ENCODE results near the gene WRNIP1. TPM values are rescaled to one million over a fixed set of nuclear protein-coding genes. Genes with fewer than 3 reads are reported as not detected.

Gene WRNIP1
- total RNA-seq, 1 donor from 2014 or later, result 31.5 TPM

- Histone ChIP-seq H3K79me2 (ENCODE audit: insufficient read depth, low read length) (no peaks in the 10 kb centered on the region), H3K4me3 (ENCODE audit: insufficient read depth, low read depth, low read length) (no peak overlapping the region), H2AFZ (ENCODE audit: low read depth, low read length) (no peak overlapping the region), H3K9ac (ENCODE audit: low read length) (no peak overlapping the region), H3K9me3 (ENCODE audit: insufficient read depth, low read depth, low read length) (no peaks in the 10 kb centered on the region), H3K27me3 (ENCODE audit: insufficient read depth, low read length) (no peaks in the 10 kb centered on the region), H4K20me1 (ENCODE audit: insufficient read depth, low read length) (no peaks in the 10 kb centered on the region), H3K4me1 (ENCODE audit: insufficient read depth, low read length) (peaks cover 17% of the 10 kb centered on the region), H3K36me3 (ENCODE audit: insufficient read depth, low read length) (no peaks in the 10 kb centered on the region), H3K4me2 (ENCODE audit: low read length) (no peak overlapping the region), H3K27ac (ENCODE audit: low read depth, low read length) (no peak overlapping the region)
- no peaks in the 10 kb centered on the region for H3K27me3 Mint-ChIP-seq (ENCODE audit: low read depth, unreplicated experiment)
- no peaks in the 10 kb centered on the region for H3K36me3 Mint-ChIP-seq (ENCODE audit: low read depth, unreplicated experiment)
- no peak for TF ChIP-seq EZH2 (IDR thresholded peaks at IDR 0.05; ENCODE audit: insufficient read depth, low read length)
- TF ChIP-seq CTCF (IDR thresholded peaks at IDR 0.05; ENCODE audit: insufficient read depth, low read depth, low read length), result no peak
- no peak overlapping the region for H3K4me3 Mint-ChIP-seq (ENCODE audit: unreplicated experiment)
- no peak overlapping the region for H3K27ac Mint-ChIP-seq (ENCODE audit: unreplicated experiment)
- H3K4me1 Mint-ChIP-seq (ENCODE audit: low read depth, unreplicated experiment), result peaks cover 23% of the 10 kb centered on the region
- H3K9me3 Mint-ChIP-seq (ENCODE audit: unreplicated experiment), result no peaks in the 10 kb centered on the region
- DNase-seq (ENCODE audit: low read depth) (no peak), FAIRE-seq (no peak)
Measured at GRCh38 chr6:2821554-2821953, 56.4 kb downstream of the WRNIP1 start.

- no peaks in the 10 kb centered on the region for H3K27me3 ChIP-seq (ENCODE audit: insufficient read depth, low read length)
- H3K9me3 ChIP-seq (ENCODE audit: insufficient read depth, low read depth, low read length), result no peaks in the 10 kb centered on the region
- H3K27ac Mint-ChIP-seq (ENCODE audit: unreplicated experiment), result no peak overlapping the region
- no peak overlapping the region for H3K27ac ChIP-seq (ENCODE audit: low read depth, low read length)
- H3K4me2 ChIP-seq (ENCODE audit: low read length), result no peak overlapping the region
- H3K4me1 ChIP-seq (ENCODE audit: insufficient read depth, low read length), result peaks cover 12% of the 10 kb centered on the region
- H3K4me1 Mint-ChIP-seq (ENCODE audit: low read depth, unreplicated experiment), result peaks cover 13% of the 10 kb centered on the region
- no peak overlapping the region for H3K4me3 Mint-ChIP-seq (ENCODE audit: unreplicated experiment)
- no peak overlapping the region for H3K9ac ChIP-seq (ENCODE audit: low read length)
- H3K27me3 Mint-ChIP-seq (ENCODE audit: low read depth, unreplicated experiment), result no peaks in the 10 kb centered on the region
- TF ChIP-seq CTCF (IDR thresholded peaks at IDR 0.05; ENCODE audit: insufficient read depth, low read depth, low read length) (no peak), EZH2 (IDR thresholded peaks at IDR 0.05; ENCODE audit: insufficient read depth, low read length) (no peak)
- H2AFZ ChIP-seq (ENCODE audit: low read depth, low read length), result no peak overlapping the region
- DNase-seq (ENCODE audit: low read depth), result no peak
- H3K36me3 ChIP-seq (ENCODE audit: insufficient read depth, low read length), result no peaks in the 10 kb centered on the region
- no peak overlapping the region for H3K4me3 ChIP-seq (ENCODE audit: insufficient read depth, low read depth, low read length)
- FAIRE-seq, result no peak
- no peaks in the 10 kb centered on the region for H4K20me1 ChIP-seq (ENCODE audit: insufficient read depth, low read length)
- H3K9me3 Mint-ChIP-seq (ENCODE audit: unreplicated experiment), result no peaks in the 10 kb centered on the region
- no peaks in the 10 kb centered on the region for H3K36me3 Mint-ChIP-seq (ENCODE audit: low read depth, unreplicated experiment)
- no peaks in the 10 kb centered on the region for H3K79me2 ChIP-seq (ENCODE audit: insufficient read depth, low read length)
Measured at GRCh38 chr6:2823104-2823850, 58.1 kb downstream of the WRNIP1 start.

DNA sequence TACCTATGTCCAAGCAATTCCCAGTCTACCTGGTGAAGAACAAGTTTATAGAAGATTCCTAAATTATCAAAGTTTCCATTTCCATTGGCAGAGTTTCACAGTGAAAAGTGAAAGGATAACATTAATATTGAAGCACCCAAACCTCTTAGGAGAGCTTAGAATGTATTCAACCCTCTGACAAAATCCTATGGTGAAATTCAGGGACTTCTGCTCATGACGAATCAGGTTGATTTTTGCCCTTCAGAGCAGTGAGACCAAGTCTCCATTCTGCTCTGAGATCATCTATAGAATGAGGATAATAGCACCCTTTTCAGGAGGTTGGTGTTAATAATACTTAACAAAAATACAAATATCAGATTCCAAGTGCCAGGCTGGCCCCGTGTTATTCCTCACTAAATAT lies 60.9 kb downstream of the WRNIP1 start:
- H4K20me1 ChIP-seq (ENCODE audit: insufficient read depth, low read length), result no peaks in the 10 kb centered on the region
- H3K4me3 ChIP-seq (ENCODE audit: insufficient read depth, low read depth, low read length), result no peak overlapping the region
- no peak for FAIRE-seq
- no peak overlapping the region for H3K4me2 ChIP-seq (ENCODE audit: low read length)
- H3K9ac ChIP-seq (ENCODE audit: low read length), result no peak overlapping the region
- H3K27ac ChIP-seq (ENCODE audit: low read depth, low read length), result no peak overlapping the region
- H3K9me3 ChIP-seq (ENCODE audit: insufficient read depth, low read depth, low read length), result no peaks in the 10 kb centered on the region
- H2AFZ ChIP-seq (ENCODE audit: low read depth, low read length), result no peak overlapping the region
- peaks cover 4% of the 10 kb centered on the region for H3K4me1 ChIP-seq (ENCODE audit: insufficient read depth, low read length)
- H3K27ac Mint-ChIP-seq (ENCODE audit: unreplicated experiment), result no peak overlapping the region
- no peaks in the 10 kb centered on the region for H3K4me1 Mint-ChIP-seq (ENCODE audit: low read depth, unreplicated experiment)
- TF ChIP-seq CTCF (IDR thresholded peaks at IDR 0.05; ENCODE audit: insufficient read depth, low read depth, low read length) (no peak), EZH2 (IDR thresholded peaks at IDR 0.05; ENCODE audit: insufficient read depth, low read length) (no peak)
- no peaks in the 10 kb centered on the region for H3K27me3 Mint-ChIP-seq (ENCODE audit: low read depth, unreplicated experiment)
- H3K36me3 Mint-ChIP-seq (ENCODE audit: low read depth, unreplicated experiment), result no peaks in the 10 kb centered on the region
- no peaks in the 10 kb centered on the region for H3K36me3 ChIP-seq (ENCODE audit: insufficient read depth, low read length)
- no peak for DNase-seq (ENCODE audit: low read depth)
- no peaks in the 10 kb centered on the region for H3K9me3 Mint-ChIP-seq (ENCODE audit: unreplicated experiment)
- H3K4me3 Mint-ChIP-seq (ENCODE audit: unreplicated experiment), result no peak overlapping the region
- H3K79me2 ChIP-seq (ENCODE audit: insufficient read depth, low read length), result no peaks in the 10 kb centered on the region
- no peaks in the 10 kb centered on the region for H3K27me3 ChIP-seq (ENCODE audit: insufficient read depth, low read length)

Measured in astrocyte (in vitro differentiated cells and primary cell).